WTC11 (cell line): Measurements from ENCODE around the gene EYS. TPM values are rescaled to one million over a fixed set of nuclear protein-coding genes. Genes with fewer than 3 reads are reported as not detected.

Experiments
- ATAC-seq: fragments of 200-7000 bp; cut with Tn5 transposase; 2 replicates; pipeline ENCODE4 v1.10.0; 2021; ENCODE audit warnings: mild to moderate bottlenecking, moderate library complexity
- CTCF ChIA-PET: fragments of 300-600 bp; sonication (Branson Sonifier 250); formaldehyde crosslinking; loops from one replicate; lab custom pipeline; 2021; ENCODE audit warnings: antibody characterized with exemption; lab: Charles Lee
- POLR2A ChIA-PET: fragments of 350-600 bp; sonication (Branson Sonifier 250); formaldehyde crosslinking; loops from one replicate; lab custom pipeline; 2021; ENCODE audit warnings: antibody characterized with exemption; lab: Charles Lee
- DNase-seq: peaks from one replicate; pipeline ENCODE4 v3.0.0; 2021; ENCODE audit warnings: low spot score
- H3K27ac Mint-ChIP-seq: 2 replicates; pipeline ENCODE4 v1.8.0; 2021; ENCODE audit warnings: mixed read lengths
- H3K27me3 Mint-ChIP-seq: 2 replicates; pipeline ENCODE4 v1.8.0; 2021; ENCODE audit warnings: low read depth, mild to moderate bottlenecking, moderate library complexity, mixed read lengths
- H3K36me3 Mint-ChIP-seq: 2 replicates; pipeline ENCODE4 v1.8.0; 2021; ENCODE audit warnings: mixed read lengths
- H3K4me1 Mint-ChIP-seq: 2 replicates; pipeline ENCODE4 v1.8.0; 2022; ENCODE audit warnings: mixed read lengths
- H3K4me3 Mint-ChIP-seq: 2 replicates; pipeline ENCODE4 v1.8.0; 2021; ENCODE audit warnings: mild to moderate bottlenecking, moderate library complexity, mixed read lengths
- H3K9me3 Mint-ChIP-seq: 2 replicates; pipeline ENCODE4 v1.8.0; 2021; ENCODE audit warnings: mixed read lengths
- AR ChIP-seq: fragments of 250-450 bp; sonication (Bioruptor Pico); IDR thresholded peaks from 2 replicates; pipeline ENCODE4 v1.9.0; 2021; ENCODE audit warnings: mild to moderate bottlenecking
- ARID4B ChIP-seq: sonication (generic); formaldehyde crosslinking; IDR thresholded peaks from 2 replicates; pipeline ENCODE4 v1.8.0; 2023; ENCODE audit warnings: missing genetic modification reagents, mild to moderate bottlenecking, borderline replicate concordance
- ATF2 ChIP-seq: sonication (generic); formaldehyde crosslinking; IDR thresholded peaks from 2 replicates; pipeline ENCODE4 v1.8.1; 2022; ENCODE audit warnings: low read depth, missing genetic modification reagents, borderline replicate concordance
- ETV6 ChIP-seq: sonication (generic); formaldehyde crosslinking; IDR thresholded peaks from 2 replicates; pipeline ENCODE4 v1.8.1; 2022; ENCODE audit warnings: mild to moderate bottlenecking, missing genetic modification reagents
- FOXP1 ChIP-seq: sonication (generic); formaldehyde crosslinking; IDR thresholded peaks from 2 replicates; pipeline ENCODE4 v1.8.0; 2022; ENCODE audit warnings: missing genetic modification reagents, mild to moderate bottlenecking, moderate library complexity, borderline replicate concordance
- NFE2L1 ChIP-seq: sonication (generic); formaldehyde crosslinking; IDR thresholded peaks from 2 replicates; pipeline ENCODE4 v1.8.1; 2023; ENCODE audit warnings: missing genetic modification reagents
- RELA ChIP-seq: sonication (generic); formaldehyde crosslinking; IDR thresholded peaks from 2 replicates; pipeline ENCODE4 v1.8.1; 2022; ENCODE audit warnings: missing genetic modification reagents, mild to moderate bottlenecking, borderline replicate concordance
- STAT6 ChIP-seq: sonication (generic); formaldehyde crosslinking; conservative IDR thresholded peaks from 2 replicates; pipeline ENCODE4 v1.8.1; 2023; ENCODE audit warnings: mild to moderate bottlenecking, low read depth, missing genetic modification reagents, moderate library complexity
- TCF7 ChIP-seq: sonication (generic); formaldehyde crosslinking; IDR thresholded peaks from 2 replicates; pipeline ENCODE4 v1.8.0; 2022; ENCODE audit warnings: mild to moderate bottlenecking, low read depth, missing genetic modification reagents, moderate library complexity
- TEAD1 ChIP-seq: sonication (generic); formaldehyde crosslinking; IDR thresholded peaks from 2 replicates; pipeline ENCODE4 v1.8.0; 2022; ENCODE audit warnings: mild to moderate bottlenecking, missing genetic modification reagents
- TEAD4 ChIP-seq: sonication (generic); formaldehyde crosslinking; IDR thresholded peaks from 2 replicates; pipeline ENCODE4 v1.8.0; 2022; ENCODE audit warnings: mild to moderate bottlenecking, missing genetic modification reagents
- TP53 ChIP-seq: sonication (generic); formaldehyde crosslinking; IDR thresholded peaks from 2 replicates; pipeline ENCODE4 v1.8.1; 2023; ENCODE audit warnings: mild to moderate bottlenecking, missing genetic modification reagents
- USF2 ChIP-seq: sonication (generic); formaldehyde crosslinking; IDR thresholded peaks from 2 replicates; pipeline ENCODE4 v1.8.1; 2023; ENCODE audit warnings: mild to moderate bottlenecking, missing genetic modification reagents, moderate library complexity
- ZNF138 ChIP-seq: sonication (generic); formaldehyde crosslinking; conservative IDR thresholded peaks from 2 replicates; pipeline ENCODE4 v1.8.1; 2022; ENCODE audit warnings: mild to moderate bottlenecking, moderate library complexity, missing genetic modification reagents
- ZNF423 ChIP-seq: fragments of 250-450 bp; sonication (Bioruptor Pico); IDR thresholded peaks from 2 replicates; pipeline ENCODE4 v2.1.2; 2022; ENCODE audit warnings: mild to moderate bottlenecking, moderate library complexity
- ZNF671 ChIP-seq: fragments of 250-450 bp; sonication (Bioruptor Pico); IDR thresholded peaks from 2 replicates; pipeline ENCODE4 v1.8.0; 2021; ENCODE audit warnings: mild to moderate bottlenecking
- total RNA-seq: library from RNA; stranded (reverse); gene quantifications from 3 replicates; pipeline ENCODE4 v1.2.3, GENCODE V29; 2021

EYS gene
- total RNA-seq, 1 experiment from 2014 or later: not detected

GRCh38 chr6:64817525-64817924 is 889.5 kb downstream of the EYS start:
- DNase-seq (no peak), ATAC-seq (no peak)
- Mint-ChIP-seq H3K4me1 (no peaks in the 10 kb centered on the region), H3K36me3 (peaks cover 3% of the 10 kb centered on the region), H3K27me3 (no peaks in the 10 kb centered on the region; the same call in 1 of the 2 replicates), H3K9me3 (peaks cover 28% of the 10 kb centered on the region), H3K27ac (no peak overlapping the region), H3K4me3 (no peak overlapping the region)
- POLR2A ChIA-PET: interaction anchor here (0.5 kb wide), 1 partner anchor 15 kb away, joined by 6 read pairs; no protein-coding TSS in a partner anchor
- TF ChIP-seq TCF7 (no peak), ZNF138 (CRISPR knock-in tag) (no peak), ZNF423 (CRISPR knock-in tag) (no peak), ZNF671 (CRISPR knock-in tag) (no peak), ARID4B (no peak), AR (CRISPR knock-in tag) (no peak), NFE2L1 (no peak)
- CTCF ChIA-PET: no interaction called here

GRCh38 chr6:64815718-64816117 is 891.3 kb downstream of the EYS start:
- Mint-ChIP-seq H3K27me3 (no peaks in the 10 kb centered on the region; the same call in 1 of the 2 replicates), H3K9me3 (peaks cover 19% of the 10 kb centered on the region), H3K27ac (no peak overlapping the region), H3K36me3 (peaks cover 3% of the 10 kb centered on the region), H3K4me3 (no peak overlapping the region), H3K4me1 (no peaks in the 10 kb centered on the region)
- no peak for ATAC-seq
- ChIA-PET POLR2A (no interaction called here), CTCF (no interaction called here)
- TF ChIP-seq RELA (no peak), ETV6 (CRISPR knock-in tag) (no peak), ATF2 (CRISPR knock-in tag) (no peak), USF2 (CRISPR knock-in tag) (no peak), STAT6 (CRISPR knock-in tag) (no peak), TP53 (CRISPR knock-in tag) (no peak), TEAD1 (CRISPR knock-in tag) (no peak), NFE2L1 (no peak), FOXP1 (no peak), TEAD4 (no peak)
- no peak for DNase-seq
